Hepatocyte (in vitro differentiated cells): ENCODE data around the gene UNKL. TPM values are rescaled to one million over a fixed set of nuclear protein-coding genes. Genes with fewer than 3 reads are reported as not detected.

Experiments used
- DNase-seq: peaks from one replicate; pipeline ENCODE4 v3.0.0-alpha.2; 2016; ENCODE audit warnings: low spot score
- H2AFZ ChIP-seq: fragments of 200-600 bp; sonication (generic); 2 replicates; pipeline ENCODE4 v1.6.0; 2016; ENCODE audit warnings: antibody characterized with exemption, mild to moderate bottlenecking
- H3K27ac ChIP-seq: fragments of 200-600 bp; sonication (generic); 2 replicates; pipeline ENCODE4 v1.5.1; 2016; ENCODE audit warnings: mild to moderate bottlenecking
- H3K27me3 ChIP-seq: fragments of 200-600 bp; sonication (generic); 2 replicates; pipeline ENCODE4 v1.6.1; 2016
- H3K36me3 ChIP-seq: fragments of 200-600 bp; sonication (generic); replicated peaks from 2 replicates; pipeline ENCODE4 v1.5.1; 2016; ENCODE audit warnings: low read depth; ENCODE audit not compliant: insufficient read depth
- H3K4me1 ChIP-seq: fragments of 200-600 bp; sonication (generic); 2 replicates; pipeline ENCODE4 v1.5.1; 2016; ENCODE audit warnings: mild to moderate bottlenecking, moderate library complexity; ENCODE audit not compliant: insufficient read depth
- H3K4me2 ChIP-seq: fragments of 200-600 bp; sonication (generic); 2 replicates; pipeline ENCODE4 v1.6.0; 2016
- H3K4me3 ChIP-seq: fragments of 200-600 bp; sonication (generic); 2 replicates; pipeline ENCODE4 v1.5.1; 2016; ENCODE audit warnings: mild to moderate bottlenecking
- H3K79me2 ChIP-seq: fragments of 200-600 bp; sonication (generic); 2 replicates; pipeline ENCODE4 v1.6.0; 2017; ENCODE audit warnings: mild to moderate bottlenecking
- H3K9me2 ChIP-seq: fragments of 200-600 bp; sonication (generic); replicated peaks from 2 replicates; pipeline ENCODE4 v1.6.0; 2017; ENCODE audit warnings: mild to moderate bottlenecking; ENCODE audit not compliant: insufficient read depth
- H3K9me3 ChIP-seq: fragments of 200-600 bp; sonication (generic); 2 replicates; pipeline ENCODE4 v1.5.1; 2016; ENCODE audit warnings: low read depth, mild to moderate bottlenecking
- H4K20me1 ChIP-seq: fragments of 200-600 bp; sonication (generic); 2 replicates; pipeline ENCODE4 v1.6.0; 2016; ENCODE audit warnings: mild to moderate bottlenecking; ENCODE audit not compliant: insufficient read depth, poor library complexity, severe bottlenecking
- CTCF ChIP-seq: fragments of 200-600 bp; sonication (generic); IDR thresholded peaks from 2 replicates; pipeline ENCODE4 v1.5.1; 2016; ENCODE audit warnings: antibody characterized with exemption, mild to moderate bottlenecking; ENCODE audit not compliant: poor library complexity
- EZH2 ChIP-seq: fragments of 200-600 bp; sonication (generic); IDR thresholded peaks from 2 replicates; pipeline ENCODE4 v1.6.1; 2016; ENCODE audit warnings: antibody characterized with exemption, mild to moderate bottlenecking, borderline replicate concordance
- EZH2phosphoT487 ChIP-seq: fragments of 200-600 bp; sonication (generic); IDR thresholded peaks from one replicate; pipeline ENCODE4 v1.6.1; 2018; ENCODE audit warnings: antibody characterized with exemption, mild to moderate bottlenecking, low read depth, moderate library complexity; ENCODE audit not compliant: unreplicated experiment, severe bottlenecking
- WGBS: methylation state at CpG from one replicate; pipeline ENCODE4 v1.1.6; 2016; ENCODE audit warnings: low lambda C conversion rate; ENCODE audit errors: missing lambda C conversion rate; 5-methylcytosine and 5-hydroxymethylcytosine counted together
- polyA plus RNA-seq: library from polyadenylated mRNA; unstranded; fragments of >200 nt; fragmentation: Nextera tagmentation; extraction: Ambion mirVana; gene quantifications from 2 replicates; pipeline ENCODE4 v1.2.1, GENCODE V29; 2016
- total RNA-seq: library from RNA; depleted of rRNA; stranded (reverse); fragments of >200 nt; gene quantifications from 2 replicates; pipeline ENCODE4 v1.2.3, GENCODE V29; 2014

UNKL gene
- total and polyA plus RNA-seq, 2 experiments from 2014 or later, result 8.5 to 10.3 TPM

- no peaks in the 10 kb centered on the region for H3K36me3 ChIP-seq
- DNase-seq, result no peak
- no peaks in the 10 kb centered on the region for H3K9me3 ChIP-seq
- no peak for TF ChIP-seq EZH2phosphoT487
- no peak for TF ChIP-seq EZH2
- no peak for TF ChIP-seq CTCF
- H3K4me1 ChIP-seq, result no peaks in the 10 kb centered on the region
- no peaks in the 10 kb centered on the region for H3K27me3 ChIP-seq
- H3K4me3 ChIP-seq, result no peak overlapping the region
- 96% methylated on average over 32 of the region's 32 CpGs for WGBS
- H3K9me2 ChIP-seq, result no peaks in the 10 kb centered on the region
- H3K79me2 ChIP-seq, result peaks cover 66% of the 10 kb centered on the region
- H3K4me2 ChIP-seq, result no peak overlapping the region
- no peak overlapping the region for H2AFZ ChIP-seq
- peaks cover 59% of the 10 kb centered on the region for H4K20me1 ChIP-seq
- no peak overlapping the region for H3K27ac ChIP-seq
These were observed 96.8 kb downstream of the UNKL start for GRCh38 chr16:1317479-1318267.

- Histone ChIP-seq H3K27ac (no peak overlapping the region), H4K20me1 (peaks cover 73% of the 10 kb centered on the region), H3K4me3 (no peak overlapping the region), H3K36me3 (no peaks in the 10 kb centered on the region), H3K4me2 (no peak overlapping the region), H3K9me3 (no peaks in the 10 kb centered on the region), H3K9me2 (no peaks in the 10 kb centered on the region), H3K4me1 (peaks cover 14% of the 10 kb centered on the region), H2AFZ (no peak overlapping the region), H3K27me3 (no peaks in the 10 kb centered on the region), H3K79me2 (peaks cover 82% of the 10 kb centered on the region)
- 87% methylated on average over 14 of the region's 14 CpGs for WGBS
- DNase-seq, result no peak
- no peak for TF ChIP-seq CTCF
- TF ChIP-seq EZH2, result no peak
- TF ChIP-seq EZH2phosphoT487, result no peak
These were observed 98.5 kb downstream of the UNKL start for GRCh38 chr16:1316033-1316405.

- H3K79me2 ChIP-seq, result peaks cover 89% of the 10 kb centered on the region
- no peaks in the 10 kb centered on the region for H3K27me3 ChIP-seq
- 91% methylated on average over 40 of the region's 46 CpGs for WGBS
- no peaks in the 10 kb centered on the region for H3K9me3 ChIP-seq
- TF ChIP-seq EZH2phosphoT487 (no peak), EZH2 (no peak), CTCF (no peak)
- no peak overlapping the region for H2AFZ ChIP-seq
- no peak overlapping the region for H3K27ac ChIP-seq
- H3K4me3 ChIP-seq, result no peak overlapping the region
- H3K4me1 ChIP-seq, result peaks cover 15% of the 10 kb centered on the region
- no peaks in the 10 kb centered on the region for H3K36me3 ChIP-seq
- DNase-seq, result no peak
- peaks cover 79% of the 10 kb centered on the region for H4K20me1 ChIP-seq
- no peaks in the 10 kb centered on the region for H3K9me2 ChIP-seq
- H3K4me2 ChIP-seq, result no peak overlapping the region
These were observed 99.1 kb downstream of the UNKL start for GRCh38 chr16:1315081-1316032.
